Left lung (tissue), 10 donors: Measurements from ENCODE around the gene RNF183. TPM values are rescaled to one million over a fixed set of nuclear protein-coding genes. Genes with fewer than 3 reads are reported as not detected.

Experiments used
- ATAC-seq: fragments of 200-7000 bp; cut with Tn5 transposase; one replicate; pipeline ENCODE4 v1.9.1; 2020; ENCODE audit warnings: moderate library complexity
- DNase-seq, 4 donors: peaks; one replicate each; pipeline ENCODE4 v3.0.0-alpha.2; 2013 to 2020
- H3K27ac ChIP-seq, 2 donors: fragments of 200-600 bp; sonication (generic) in 1 of 2; one replicate each; pipeline versions ENCODE4 v1.5.0 to v1.8.0; 2020 to 2021
- H3K27me3 ChIP-seq, 2 donors: fragments of 200-600 bp; sonication (generic) in 1 of 2; one replicate each; pipeline versions ENCODE4 v1.5.0 to v1.8.0; 2020 to 2021
- H3K36me3 ChIP-seq, 2 donors: fragments of 200-600 bp; sonication (generic) in 1 of 2; one replicate each; pipeline versions ENCODE4 v1.5.0 to v1.8.0; 2020 to 2021
- H3K4me1 ChIP-seq, 2 donors: fragments of 200-600 bp; one replicate each; pipeline ENCODE4 v1.8.0; 2021
- H3K4me3 ChIP-seq, 2 donors: fragments of 200-600 bp; sonication (generic) in 1 of 2; one replicate each; pipeline versions ENCODE4 v1.5.0 to v1.8.0; 2020 to 2021; ENCODE audit warnings: mild to moderate bottlenecking in 1 of 2
- H3K9me3 ChIP-seq, 2 donors: fragments of 200-600 bp; sonication (generic) in 1 of 2; one replicate each; pipeline versions ENCODE4 v1.5.0 to v1.8.0; 2020 to 2021
- intact Hi-C, 2 donors: fragments of 100-400 bp; cut with DNase I; formaldehyde crosslinking; loops; one replicate each; pipeline versions ENCODE4 v1.11.2 to v1.14.2; 2022
- polyA plus RNA-seq, 6 donors: library from polyadenylated mRNA; unstranded; fragments of 120-200 nt; gene quantifications; one replicate each; pipeline ENCODE4 v1.2.1, GENCODE V29; 2013; ENCODE audit not compliant: insufficient read length in 6 of 6
- total RNA-seq, 2 donors: library from RNA; stranded (reverse); fragmentation: NEBNext Ultra II Directional; extraction: Animal tissue kit (Norgen Biotek cat#: 25700); gene quantifications; one replicate each; pipeline ENCODE4 v1.2.1, GENCODE V29; 2021
- TF ChIP-seq, protein P1 (sequence below), 2 donors: fragments of 200-600 bp; sonication (generic) in 1 of 2; IDR thresholded peaks; one replicate each; pipeline versions ENCODE4 v1.5.0 to v1.8.0; 2021; ENCODE audit warnings: antibody characterized with exemption in 2 of 2
- donor health status: DM: no; HTN: yes; CAD: no.
- donor health status: DM: no; HTN: no; CAD: no.

The RNF183 gene
- total and polyA plus RNA-seq, 8 donors: 0.30 to 0.73 (median 0.49) TPM; not detected in 2

DNA sequence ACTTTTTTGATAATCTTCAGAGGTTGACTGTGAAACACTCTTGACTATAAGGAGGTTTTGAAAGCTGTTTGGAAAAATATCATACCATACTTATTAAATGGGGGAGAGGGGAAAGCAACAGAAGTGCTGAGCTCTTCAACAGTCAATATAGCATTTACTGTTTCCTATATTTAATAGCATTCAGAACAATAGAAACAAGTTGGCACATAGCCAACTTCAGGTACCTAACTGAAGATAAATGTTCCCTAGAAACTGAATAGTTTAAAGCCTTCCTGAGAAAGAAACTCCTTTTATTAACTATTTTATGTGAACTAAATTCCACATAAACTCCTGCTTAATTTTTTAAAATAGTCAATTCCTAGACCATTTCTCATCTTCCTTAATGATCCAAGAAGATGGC, 55.5 kb downstream of the RNF183 start:
- intact Hi-C loops: no loop called here
- no peaks in the 10 kb centered on the region for H3K4me1 ChIP-seq
- H3K27me3 ChIP-seq: no peaks in the 10 kb centered on the region
- no peak overlapping the region for H3K4me3 ChIP-seq
- no peak overlapping the region for H3K27ac ChIP-seq
- TF ChIP-seq, protein P1, sequence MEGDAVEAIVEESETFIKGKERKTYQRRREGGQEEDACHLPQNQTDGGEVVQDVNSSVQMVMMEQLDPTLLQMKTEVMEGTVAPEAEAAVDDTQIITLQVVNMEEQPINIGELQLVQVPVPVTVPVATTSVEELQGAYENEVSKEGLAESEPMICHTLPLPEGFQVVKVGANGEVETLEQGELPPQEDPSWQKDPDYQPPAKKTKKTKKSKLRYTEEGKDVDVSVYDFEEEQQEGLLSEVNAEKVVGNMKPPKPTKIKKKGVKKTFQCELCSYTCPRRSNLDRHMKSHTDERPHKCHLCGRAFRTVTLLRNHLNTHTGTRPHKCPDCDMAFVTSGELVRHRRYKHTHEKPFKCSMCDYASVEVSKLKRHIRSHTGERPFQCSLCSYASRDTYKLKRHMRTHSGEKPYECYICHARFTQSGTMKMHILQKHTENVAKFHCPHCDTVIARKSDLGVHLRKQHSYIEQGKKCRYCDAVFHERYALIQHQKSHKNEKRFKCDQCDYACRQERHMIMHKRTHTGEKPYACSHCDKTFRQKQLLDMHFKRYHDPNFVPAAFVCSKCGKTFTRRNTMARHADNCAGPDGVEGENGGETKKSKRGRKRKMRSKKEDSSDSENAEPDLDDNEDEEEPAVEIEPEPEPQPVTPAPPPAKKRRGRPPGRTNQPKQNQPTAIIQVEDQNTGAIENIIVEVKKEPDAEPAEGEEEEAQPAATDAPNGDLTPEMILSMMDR (IDR thresholded peaks at IDR 0.05): no peak
- H3K9me3 ChIP-seq: peaks cover 0 to 3% of the 10 kb centered on the region in 2 donors
- DNase-seq (no peak), ATAC-seq (no peak)
- H3K36me3 ChIP-seq: no peaks in the 10 kb centered on the region

Other genes with a start within 250 kb of the RNF183 start
- gene ZFP37, start 246.7 kb downstream of the RNF183 start, total RNA-seq: 1 to 10 TPM; 1.8 to 2.2 TPM
- gene ZFP37, start 246.7 kb downstream of the RNF183 start, polyA plus RNA-seq: 10 to 100 TPM; 11.8 to 15.2 (median 13.5) TPM
- 10 to 100 TPM; 22.0 to 39.3 TPM for gene SLC31A2, start 152.4 kb downstream of the RNF183 start, total RNA-seq
- 1 to 10 TPM; 2.4 to 3.4 (median 2.7) TPM for gene SLC31A2, start 152.4 kb downstream of the RNF183 start, polyA plus RNA-seq
- gene FKBP15, start 82.1 kb downstream of the RNF183 start, total RNA-seq: 10 to 100 TPM; 35.7 to 55.3 TPM
- gene FKBP15, start 82.1 kb downstream of the RNF183 start, polyA plus RNA-seq: 10 to 100 TPM; 30.4 to 36.5 (median 32.0) TPM
- 10 to 100 TPM; 34.7 to 45.0 TPM for gene SLC31A1, start 81.8 kb downstream of the RNF183 start, total RNA-seq
- 10 to 100 TPM; 14.8 to 18.2 (median 16.7) TPM for gene SLC31A1, start 81.8 kb downstream of the RNF183 start, polyA plus RNA-seq
- gene CDC26, start 27.8 kb downstream of the RNF183 start, total RNA-seq: 10 to 100 TPM; 27.8 to 32.7 TPM
- gene CDC26, start 27.8 kb downstream of the RNF183 start, polyA plus RNA-seq: 10 to 100 TPM; 29.6 to 37.2 (median 33.0) TPM
- gene PRPF4, start 27.7 kb downstream of the RNF183 start, total RNA-seq: 10 to 100 TPM; 16.6 to 22.4 TPM
- gene PRPF4, start 27.7 kb downstream of the RNF183 start, polyA plus RNA-seq: 10 to 100 TPM; 29.3 to 34.0 (median 30.4) TPM
- 1 to 10 TPM; 3.5 to 4.4 TPM for gene WDR31, start 36.9 kb upstream of the RNF183 start, total RNA-seq
- gene WDR31, start 36.9 kb upstream of the RNF183 start, polyA plus RNA-seq: 1 to 10 TPM; 5.7 to 8.0 (median 6.5) TPM
- 10 to 100 TPM; 11.2 to 17.9 TPM for gene BSPRY, start 46.2 kb upstream of the RNF183 start, total RNA-seq
- gene BSPRY, start 46.2 kb upstream of the RNF183 start, polyA plus RNA-seq: 1 to 10 TPM; 7.5 to 9.3 (median 7.9) TPM
- 10 to 100 TPM; 16.6 to 19.9 TPM for gene HDHD3, start 73.6 kb upstream of the RNF183 start, total RNA-seq
- gene HDHD3, start 73.6 kb upstream of the RNF183 start, polyA plus RNA-seq: 10 to 100 TPM; 12.3 to 15.5 (median 14.7) TPM
- gene ALAD, start 97.9 kb upstream of the RNF183 start, total RNA-seq: 10 to 100 TPM; 36.8 to 48.7 TPM
- 10 to 100 TPM; 39.9 to 50.7 (median 44.7) TPM for gene ALAD, start 97.9 kb upstream of the RNF183 start, polyA plus RNA-seq
- 10 to 100 TPM; 24.1 to 43.3 TPM for gene POLE3, start 107.3 kb upstream of the RNF183 start, total RNA-seq
- 10 to 100 TPM; 58.7 to 69.0 (median 66.4) TPM for gene POLE3, start 107.3 kb upstream of the RNF183 start, polyA plus RNA-seq
- under 1 TPM; 0.47 to 0.73 TPM for gene C9orf43, start 107.4 kb upstream of the RNF183 start, total RNA-seq
- 1 to 10 TPM in 2 of 6 donors, under 1 TPM in 4; 0.53 to 1.2 (median 0.87) TPM for gene C9orf43, start 107.4 kb upstream of the RNF183 start, polyA plus RNA-seq
- gene RGS3, start 160.4 kb upstream of the RNF183 start, total RNA-seq: 10 to 100 TPM; 77.8 to 96.9 TPM
- 10 to 100 TPM; 69.6 to 92.4 (median 74.5) TPM for gene RGS3, start 160.4 kb upstream of the RNF183 start, polyA plus RNA-seq